HG03432 (cell line): ENCODE data around the gene NTMT1.
"Not testable (repeated sequence)": the region's sequence is repeated elsewhere in the genome, so short reads cannot be mapped to it uniquely, and the experiment has no call there.

Experiments used
- ATAC-seq: cut with Tn5 transposase; IDR thresholded peaks from one replicate; pipeline ENCODE4 v1.9.1; 2021; ENCODE audit warnings: mild to moderate bottlenecking, moderate library complexity; ENCODE audit not compliant: unreplicated experiment

The NTMT1 gene, protein sequence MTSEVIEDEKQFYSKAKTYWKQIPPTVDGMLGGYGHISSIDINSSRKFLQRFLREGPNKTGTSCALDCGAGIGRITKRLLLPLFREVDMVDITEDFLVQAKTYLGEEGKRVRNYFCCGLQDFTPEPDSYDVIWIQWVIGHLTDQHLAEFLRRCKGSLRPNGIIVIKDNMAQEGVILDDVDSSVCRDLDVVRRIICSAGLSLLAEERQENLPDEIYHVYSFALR

DNA sequence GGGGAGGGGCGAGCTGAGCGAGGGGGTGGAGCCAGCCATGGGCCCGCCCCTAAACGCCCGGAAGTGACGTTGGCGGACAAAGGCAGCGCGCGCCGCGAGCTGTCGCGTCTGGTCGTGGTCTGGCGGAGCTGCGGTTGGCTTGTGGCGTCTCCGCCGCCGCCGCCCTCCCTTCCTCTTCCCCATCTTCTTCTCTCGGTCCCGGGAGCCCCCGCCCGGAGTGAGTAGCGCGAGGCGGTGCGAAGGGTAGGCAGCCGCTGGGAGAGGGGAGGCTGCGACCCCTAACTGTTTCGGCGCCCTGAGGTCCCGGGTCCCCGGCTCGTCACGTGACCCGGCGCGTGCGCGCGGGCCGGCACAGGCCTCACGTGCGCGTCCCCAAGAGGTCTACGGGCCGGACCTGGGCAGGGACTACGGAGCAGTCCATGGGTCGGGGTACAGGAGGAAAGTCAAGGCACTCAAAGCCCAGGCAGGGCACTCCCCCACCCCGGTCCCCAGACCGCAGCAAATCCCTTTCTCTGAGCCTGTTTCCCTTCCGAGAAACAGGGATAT is at the start of gene NTMT1:
Gene NTMT1 (plus strand): TSS at position 85 of the 546 bp plus-strand sequence. CDS start 6,541 bp downstream, outside the sequence.
- peak; percentile 83 for ATAC-seq

DNA sequence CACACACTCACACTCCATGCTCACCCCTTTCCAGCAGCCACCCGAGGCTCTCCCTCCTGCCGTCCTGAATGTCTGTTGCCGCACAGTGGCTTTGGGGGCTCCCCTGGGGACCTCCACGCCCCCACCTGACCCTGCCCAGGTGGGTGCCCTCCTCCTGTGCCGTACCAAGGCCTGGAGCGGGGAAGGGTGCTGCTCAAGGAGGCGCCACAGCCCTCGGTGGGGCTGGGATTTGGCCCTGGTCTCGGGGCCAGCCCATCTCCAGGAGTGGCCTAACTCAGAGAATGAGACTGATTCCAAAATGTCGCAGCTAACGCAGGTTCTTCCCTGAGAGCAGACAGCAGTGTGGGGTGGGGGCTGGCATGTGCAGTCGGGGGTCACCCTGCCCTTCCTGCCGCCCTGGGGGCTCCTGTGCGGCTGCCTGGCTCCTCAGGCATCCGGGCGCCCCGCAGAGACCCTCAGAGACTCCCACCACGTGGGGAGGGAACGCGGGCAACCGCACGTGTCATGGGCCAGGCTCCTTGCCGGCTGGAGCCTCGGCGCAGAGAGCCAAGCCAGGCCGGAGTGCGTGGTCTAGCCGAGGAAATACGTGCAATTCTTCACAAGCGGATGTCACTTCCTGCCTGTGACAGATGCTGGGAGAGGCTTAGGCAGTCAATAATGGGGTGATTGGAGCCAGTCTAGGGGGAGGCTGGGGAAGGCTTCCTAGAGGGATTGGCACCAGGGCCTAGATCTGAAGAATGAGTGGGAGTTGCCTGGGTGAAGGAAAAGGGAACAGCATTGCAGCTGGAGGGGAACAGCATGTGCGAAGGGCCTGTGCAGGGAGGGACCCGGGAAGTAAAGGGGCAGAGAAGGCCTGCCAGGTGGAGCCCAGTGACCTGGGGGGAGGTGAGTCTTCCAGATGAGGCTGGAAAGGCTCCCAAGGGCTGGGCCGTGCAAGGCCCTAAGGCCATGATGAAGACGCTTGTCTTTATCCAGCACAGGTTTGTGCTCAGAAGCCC is 49.1 kb upstream of the NTMT1 start:
- no peak for ATAC-seq

DNA sequence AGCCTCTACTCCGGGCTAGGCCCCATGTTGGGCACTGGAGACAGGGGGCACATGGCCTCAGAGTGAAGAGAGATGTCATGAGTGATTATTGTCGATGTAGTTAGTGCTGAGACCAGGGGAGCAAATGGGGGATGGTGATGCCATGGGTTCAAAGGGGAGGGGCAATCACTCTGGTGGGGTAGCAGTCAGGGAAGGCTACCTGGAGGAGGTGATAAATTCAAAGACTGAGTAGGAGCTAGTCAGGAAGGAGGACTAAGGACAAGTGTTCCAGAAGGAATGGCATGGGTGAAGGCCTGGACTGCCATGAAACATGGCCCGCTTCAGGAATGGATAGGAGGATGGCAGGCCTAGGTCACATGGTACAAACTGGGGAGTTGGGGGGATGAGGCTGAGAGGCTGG is 46.7 kb upstream of the NTMT1 start:
- ATAC-seq, result no peak

DNA sequence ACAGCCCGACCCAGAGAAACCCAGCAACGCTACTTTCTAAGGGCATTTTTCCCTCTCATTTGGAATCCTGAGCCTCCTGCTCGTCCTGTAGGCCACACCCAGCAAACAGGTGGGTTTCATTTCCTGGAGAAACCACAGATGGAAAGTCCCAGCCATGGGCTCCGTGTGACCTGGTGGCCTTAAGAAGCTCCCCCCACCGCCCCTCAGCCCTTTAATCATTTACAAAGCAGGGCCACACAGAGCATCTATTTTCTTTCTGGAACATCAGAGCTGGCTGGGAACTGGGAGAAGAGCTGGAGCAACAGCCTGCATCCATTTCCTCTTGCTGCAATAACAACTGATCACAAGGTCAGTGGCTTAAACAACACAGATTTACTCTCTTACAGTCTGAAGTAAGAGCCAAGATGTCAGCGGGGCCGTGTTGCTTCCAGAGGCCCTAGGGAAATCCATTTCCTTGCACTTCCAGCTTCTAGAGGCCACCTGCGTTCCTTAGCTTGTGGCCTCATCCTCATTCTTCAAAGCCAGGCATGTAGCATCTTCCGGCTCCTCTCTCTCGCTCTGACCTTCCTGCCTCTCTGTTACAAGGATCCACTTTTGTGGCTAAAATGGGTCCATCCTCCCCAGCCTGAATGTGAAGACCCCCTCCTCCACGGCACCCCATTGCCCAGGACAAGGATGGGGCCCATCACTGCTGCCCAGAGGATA is 45.6 kb upstream of the NTMT1 start:
- no peak for ATAC-seq

DNA sequence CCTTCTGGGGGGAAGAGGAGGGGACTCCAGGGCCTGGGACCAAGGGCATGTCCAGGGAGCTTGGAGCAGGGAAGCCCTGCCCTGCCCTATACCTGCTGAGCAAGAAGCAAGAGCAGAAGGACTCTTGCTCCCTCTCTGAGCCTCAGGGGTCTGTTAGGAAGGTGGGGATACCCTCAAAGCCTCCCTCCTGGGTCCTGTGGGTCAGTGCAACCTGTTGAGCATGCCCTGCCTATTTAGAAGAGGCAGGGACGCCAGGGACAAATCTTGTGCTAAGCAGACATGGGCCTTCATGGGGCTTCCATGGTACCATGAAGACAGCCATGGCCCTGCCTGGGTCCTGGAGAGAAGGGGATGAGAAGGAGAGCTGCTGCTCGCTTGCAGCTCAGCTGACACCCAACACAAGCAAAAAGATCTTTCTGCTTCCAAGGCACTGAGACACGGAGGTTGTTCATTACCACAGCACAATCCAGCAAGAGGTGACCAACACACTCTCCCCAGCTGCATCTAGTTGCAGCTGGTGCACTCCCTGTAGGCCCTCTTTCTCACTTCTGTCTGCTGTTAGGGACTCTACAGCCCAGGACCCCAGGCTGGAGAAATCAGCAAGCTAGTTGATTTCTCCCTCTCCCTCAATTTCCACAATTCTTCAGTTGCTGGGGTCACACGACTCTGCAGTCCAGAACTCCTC is 44.3 kb upstream of the NTMT1 start:
- no peak for ATAC-seq

- ATAC-seq, result no peak
Measured at GRCh38 chr9:129582855-129583254, 43.1 kb upstream of the NTMT1 start.

DNA sequence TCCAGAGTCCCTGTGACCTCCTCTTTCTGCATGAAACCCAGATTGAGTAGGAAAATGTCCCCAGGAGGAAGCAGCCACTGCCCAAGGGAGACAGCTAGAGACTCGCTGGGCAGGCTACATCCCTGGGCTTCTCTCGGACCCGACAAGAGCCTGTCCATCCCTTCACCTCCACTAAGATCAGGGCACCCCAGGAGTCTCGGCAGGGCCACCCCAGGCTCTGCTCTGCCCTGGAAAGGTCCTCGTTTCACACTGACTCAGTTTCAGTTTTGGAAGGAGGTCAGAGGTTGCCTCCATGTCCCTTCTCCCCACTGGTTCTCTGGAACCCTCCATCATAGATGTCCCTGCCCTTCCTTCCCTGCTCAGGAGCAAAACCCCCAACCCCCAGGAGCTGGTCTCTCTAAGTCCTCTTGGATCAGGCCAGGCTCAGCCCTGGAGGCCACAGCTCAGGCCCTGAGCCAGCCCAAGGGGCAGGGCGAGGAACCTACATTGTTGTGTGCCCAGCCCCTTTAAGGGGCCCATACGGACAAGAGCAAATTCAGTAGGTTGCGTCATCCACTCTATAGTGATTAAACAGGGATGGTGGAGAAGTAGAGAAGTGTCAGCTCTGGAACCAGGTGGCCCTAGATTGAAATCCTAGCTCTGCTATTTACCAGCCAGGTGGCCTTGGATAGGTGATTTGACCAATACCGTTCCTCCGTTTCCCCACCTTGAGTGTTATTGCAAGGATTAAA is 42.5 kb upstream of the NTMT1 start:
- no peak for ATAC-seq

DNA sequence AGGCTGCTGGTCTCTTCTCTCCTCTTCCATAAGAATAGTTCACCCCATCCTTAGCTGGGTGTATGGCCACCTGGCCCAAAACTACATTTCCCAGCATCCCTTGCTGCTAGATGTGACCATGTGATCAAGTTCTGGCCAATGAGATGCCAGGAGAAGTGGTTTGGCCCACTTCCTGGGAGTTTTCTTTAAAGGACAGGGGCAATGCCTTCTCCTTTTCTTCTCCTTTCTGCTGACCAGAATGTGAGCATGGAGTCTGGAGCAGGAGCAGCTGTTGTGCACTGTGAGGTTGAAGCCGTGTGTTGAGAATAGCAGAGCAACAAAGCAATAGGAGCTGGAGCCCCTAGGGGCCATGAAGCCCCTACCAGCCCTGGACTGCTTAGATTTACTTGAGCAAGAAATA is 41.8 kb upstream of the NTMT1 start:
- no peak for ATAC-seq

- no peak for ATAC-seq
Measured at GRCh38 chr9:129585352-129585751, 40.6 kb upstream of the NTMT1 start.

DNA sequence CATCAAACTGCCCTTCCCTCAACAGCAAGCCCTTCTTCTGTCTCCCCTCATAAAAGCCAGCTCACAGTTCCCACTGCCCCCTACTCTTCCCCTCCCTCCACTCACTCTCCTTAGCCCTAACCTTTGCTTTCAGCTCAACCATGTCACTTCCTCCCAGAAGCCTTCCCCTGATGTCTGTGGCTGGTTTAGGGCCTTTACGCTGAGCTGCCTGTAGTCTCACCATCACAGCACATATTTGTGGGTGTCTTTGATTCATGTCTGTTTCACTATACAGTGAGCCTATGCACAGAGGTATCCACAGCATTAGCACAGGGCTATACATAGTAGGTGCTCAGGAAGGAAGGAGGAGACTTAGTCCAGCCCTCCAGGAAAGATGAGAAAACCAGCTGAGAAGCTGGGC is 39.7 kb upstream of the NTMT1 start:
- no peak for ATAC-seq

DNA sequence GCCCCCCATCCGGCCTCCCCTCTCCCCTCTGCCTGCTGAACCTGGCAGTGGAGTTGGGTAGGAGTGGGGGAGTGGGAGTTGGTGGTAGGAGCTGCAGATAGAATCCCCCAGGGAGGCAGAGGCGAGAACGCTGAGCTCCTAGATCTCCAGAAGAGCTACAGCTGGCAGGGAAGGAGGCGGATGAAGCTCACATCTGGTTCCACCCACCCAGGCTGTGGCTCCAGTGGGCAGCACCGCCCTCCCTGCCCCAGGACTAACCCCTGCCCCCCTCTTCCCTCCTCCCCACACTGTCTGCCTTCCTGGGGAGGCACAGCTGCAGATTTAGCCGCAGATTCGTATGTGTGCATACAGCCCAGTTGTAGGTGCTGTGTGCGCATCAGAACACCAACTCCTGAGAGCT is 39.3 kb upstream of the NTMT1 start:
- ATAC-seq, result no peak

DNA sequence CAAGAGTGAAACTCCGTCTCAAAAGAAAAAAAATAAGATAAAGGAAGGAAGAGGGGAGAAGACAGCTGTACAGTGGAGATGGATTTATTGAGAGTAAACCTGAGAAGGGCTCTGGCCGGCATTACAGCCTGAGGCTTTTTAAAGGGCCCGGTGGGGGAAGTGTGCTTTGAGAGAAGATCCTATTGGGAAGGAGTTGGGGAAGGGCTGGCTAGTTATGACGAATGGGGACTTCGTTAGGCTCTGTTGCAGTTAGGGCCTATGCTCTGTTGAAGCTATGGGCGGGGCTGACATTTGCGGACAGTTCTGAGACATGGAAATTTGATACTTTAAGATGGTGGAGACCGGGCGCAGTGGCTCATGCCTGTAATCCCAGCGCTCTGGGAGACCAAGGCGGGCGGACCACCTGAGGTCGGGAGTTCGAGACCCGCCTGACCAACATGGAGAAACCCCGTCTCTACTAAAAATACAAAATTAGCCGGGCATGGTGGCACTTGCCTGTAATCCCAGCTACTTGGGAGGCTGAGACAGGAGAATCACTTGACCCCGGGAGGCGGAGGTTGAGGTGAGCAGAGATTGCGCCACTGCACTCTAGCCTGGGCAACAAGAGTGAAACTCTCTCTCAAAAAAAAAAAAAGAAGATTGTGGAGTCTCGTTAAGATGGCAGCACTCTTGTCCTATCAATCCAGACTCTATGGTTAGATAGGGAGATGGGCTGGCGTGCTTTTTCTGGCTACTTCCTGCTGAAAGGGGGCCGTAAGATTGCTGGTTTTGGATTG is 38.3 kb upstream of the NTMT1 start:
- no peak for ATAC-seq

- ATAC-seq, result no peak
Measured at GRCh38 chr9:129590466-129590865, 35.5 kb upstream of the NTMT1 start.

DNA sequence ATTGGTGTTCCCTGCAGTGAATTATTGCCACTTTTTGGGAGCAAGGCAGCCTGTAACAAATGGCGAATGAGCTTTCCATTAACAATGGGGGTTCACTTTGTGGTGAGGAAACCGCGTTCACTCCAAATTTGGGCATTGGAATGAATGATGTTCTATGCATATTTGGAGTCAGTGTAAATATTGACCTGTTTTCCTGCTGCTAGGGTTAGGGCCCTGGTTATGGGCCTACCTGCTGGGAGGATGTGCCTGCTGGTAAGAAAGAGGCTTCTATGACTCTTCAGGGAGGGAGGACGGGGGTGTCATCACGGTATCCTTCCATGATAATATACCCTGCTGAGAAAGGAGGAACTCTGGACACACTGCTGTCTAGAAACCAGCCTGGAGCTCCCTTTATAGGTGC is 34.0 kb upstream of the NTMT1 start:
- no peak for ATAC-seq

- not testable (repeated sequence) for ATAC-seq
Measured at GRCh38 chr9:129592790-129593189, 33.2 kb upstream of the NTMT1 start.

DNA sequence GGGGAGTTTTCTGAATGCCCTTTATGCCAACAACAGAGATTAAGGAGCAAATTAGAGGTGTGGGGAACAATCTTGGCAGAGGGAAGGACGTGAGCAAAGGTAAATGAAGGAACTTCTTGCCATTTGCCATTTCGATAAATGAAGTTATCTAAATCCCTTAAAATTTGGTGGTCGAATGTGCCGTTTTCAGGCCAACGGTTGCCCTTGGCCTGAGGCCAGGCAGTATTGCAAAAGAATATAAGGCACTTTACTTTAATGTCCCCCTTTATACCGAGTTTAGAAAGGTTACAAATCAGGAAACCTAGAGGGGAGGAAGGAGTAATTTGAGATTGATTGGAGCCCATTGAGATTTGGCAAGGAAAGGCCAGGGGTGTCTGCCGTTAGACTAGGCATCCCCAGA is 31.3 kb upstream of the NTMT1 start:
- ATAC-seq, result no peak

DNA sequence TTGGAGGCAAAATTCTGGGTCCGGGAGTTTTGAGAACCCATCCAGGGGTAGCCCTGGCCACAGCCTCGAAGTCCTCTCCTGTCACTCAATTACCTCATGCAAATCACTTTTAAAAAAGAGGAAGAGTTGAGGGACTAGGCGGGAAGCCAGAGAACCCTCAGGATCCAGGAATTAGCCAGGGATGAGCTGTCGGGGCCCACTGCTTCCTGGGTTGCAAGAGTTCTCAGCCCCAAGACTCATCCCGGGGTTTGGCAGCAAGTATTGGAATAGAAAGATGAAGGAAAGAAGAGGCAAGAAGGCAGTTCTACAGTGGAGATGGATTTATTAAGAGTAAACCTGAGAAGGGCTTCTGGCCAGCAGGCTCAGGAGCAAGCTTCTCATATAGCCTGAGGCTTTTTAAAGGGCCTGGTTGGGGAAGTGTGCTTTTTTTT is 30.6 kb upstream of the NTMT1 start:
- no peak for ATAC-seq

DNA sequence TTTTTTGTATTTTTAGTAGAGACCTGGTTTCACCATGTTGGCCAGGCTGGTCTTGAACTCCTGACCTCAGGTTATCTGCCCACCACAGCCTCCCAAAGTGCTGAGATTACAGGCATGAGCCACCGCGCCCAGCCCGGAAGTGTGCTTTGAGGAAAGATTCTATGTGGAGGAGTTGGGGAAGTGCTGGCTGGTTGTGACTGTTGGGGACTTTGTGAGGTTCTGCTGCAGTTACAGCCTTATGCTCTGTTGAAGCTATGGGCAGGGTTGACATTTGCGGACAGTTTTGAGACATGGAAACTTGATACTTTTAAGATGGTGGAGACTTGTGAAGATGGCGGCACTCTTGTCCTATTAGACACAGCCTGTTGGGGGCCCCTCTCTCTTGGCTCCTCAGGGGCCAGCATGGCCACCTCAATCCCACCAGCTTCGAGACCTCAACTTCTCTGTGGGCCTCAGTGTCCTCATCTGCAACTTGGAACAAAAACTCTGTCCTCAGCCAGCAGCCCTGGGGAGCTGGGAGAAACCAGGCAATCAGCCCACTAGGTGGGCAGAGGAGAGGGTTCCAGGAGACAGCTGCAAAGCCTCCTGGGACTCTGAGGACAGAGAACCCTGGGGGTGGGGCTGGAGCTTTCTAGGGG is 29.9 kb upstream of the NTMT1 start:
- ATAC-seq, result no peak
